HG03378 (cell line): Measurements from ENCODE around the gene DISP3.
"Not testable (repeated sequence)": the region's sequence is repeated elsewhere in the genome, so short reads cannot be mapped to it uniquely, and the experiment has no call there.

Experiments
- ATAC-seq: cut with Tn5 transposase; IDR thresholded peaks from one replicate; pipeline ENCODE4 v1.9.1; 2021; ENCODE audit warnings: mild to moderate bottlenecking, moderate library complexity; ENCODE audit not compliant: unreplicated experiment

Gene DISP3

DNA sequence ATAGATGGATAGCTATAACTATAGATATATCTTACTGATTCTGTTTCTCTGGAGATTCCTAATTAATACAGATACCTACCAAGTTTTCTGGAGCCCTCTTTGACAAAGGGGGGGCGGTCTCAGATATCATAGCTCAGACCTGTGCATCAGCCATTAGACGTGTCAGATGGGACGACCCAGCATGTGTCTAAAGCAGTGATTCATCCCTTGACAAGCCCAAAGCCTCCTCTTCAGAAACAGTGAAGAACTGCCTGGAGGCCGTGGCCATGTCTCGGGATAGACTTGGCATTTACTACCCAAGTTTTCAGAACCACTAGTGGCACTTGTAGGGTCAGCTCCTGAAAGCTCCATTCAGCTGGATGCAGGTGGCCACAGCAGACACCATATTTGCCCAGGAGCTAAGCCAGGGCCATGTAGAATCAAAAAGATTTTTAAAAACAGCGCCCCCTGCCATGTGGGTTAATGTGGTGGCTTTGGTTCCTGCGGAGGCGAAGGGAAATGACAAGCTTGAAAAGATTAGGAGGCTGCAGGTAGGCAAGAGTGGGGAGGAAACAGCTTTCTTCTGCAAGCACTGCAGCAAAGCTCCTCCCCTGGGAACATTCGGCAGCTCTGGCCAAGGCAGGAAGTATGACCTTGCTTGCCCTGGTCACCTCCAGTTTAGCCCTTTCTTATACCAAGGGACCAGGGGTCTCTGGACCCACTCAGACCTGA lies 93.1 kb downstream of the DISP3 start:
- ATAC-seq, result no peak

DNA sequence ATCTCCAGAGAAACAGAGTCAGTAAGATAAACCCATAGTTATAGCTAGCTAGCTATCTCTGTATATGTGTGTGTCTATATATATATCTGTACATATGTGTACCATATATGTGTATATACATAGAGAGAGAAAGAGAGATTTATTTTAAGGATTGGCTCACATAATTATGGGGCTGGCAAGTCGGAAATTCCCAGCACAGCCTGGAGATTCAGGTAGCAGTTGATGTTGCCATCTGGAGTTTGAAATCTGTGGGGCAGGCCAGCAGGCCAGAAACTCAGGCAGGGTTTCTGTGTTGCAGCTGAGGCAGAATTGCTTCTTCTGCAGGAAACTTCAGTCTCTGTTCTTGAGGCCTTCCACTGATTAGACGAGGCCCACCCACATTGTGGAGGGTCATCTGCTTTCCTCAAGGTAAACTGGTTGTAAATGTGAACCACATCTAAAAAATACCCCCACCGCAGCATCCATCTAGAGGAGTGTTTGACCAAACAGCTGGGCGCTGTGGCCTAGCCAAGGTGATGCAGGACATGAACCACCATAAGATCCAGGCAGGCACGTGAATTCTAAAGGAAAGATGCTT lies 94.2 kb downstream of the DISP3 start:
- ATAC-seq, result no peak

DNA sequence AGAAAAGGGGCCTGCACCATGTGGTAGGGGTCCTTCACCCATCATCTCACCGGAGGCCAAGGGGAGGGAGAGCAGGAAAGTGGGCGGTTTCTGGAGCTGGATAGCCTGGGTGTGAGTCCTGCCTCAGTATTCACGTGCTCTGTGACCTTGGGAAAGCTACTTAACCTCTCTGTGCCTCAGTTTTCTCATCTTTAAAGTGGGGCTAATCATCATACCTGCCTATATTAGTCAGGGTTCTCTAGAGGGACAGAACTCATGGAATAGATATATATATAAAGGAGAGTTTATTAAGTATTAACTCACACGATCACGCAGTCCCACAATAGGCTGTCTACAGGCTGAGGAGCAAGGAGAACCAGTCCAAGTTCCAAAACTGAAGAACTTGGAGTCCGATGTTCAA lies 96.6 kb downstream of the DISP3 start:
- ATAC-seq, result no peak

DNA sequence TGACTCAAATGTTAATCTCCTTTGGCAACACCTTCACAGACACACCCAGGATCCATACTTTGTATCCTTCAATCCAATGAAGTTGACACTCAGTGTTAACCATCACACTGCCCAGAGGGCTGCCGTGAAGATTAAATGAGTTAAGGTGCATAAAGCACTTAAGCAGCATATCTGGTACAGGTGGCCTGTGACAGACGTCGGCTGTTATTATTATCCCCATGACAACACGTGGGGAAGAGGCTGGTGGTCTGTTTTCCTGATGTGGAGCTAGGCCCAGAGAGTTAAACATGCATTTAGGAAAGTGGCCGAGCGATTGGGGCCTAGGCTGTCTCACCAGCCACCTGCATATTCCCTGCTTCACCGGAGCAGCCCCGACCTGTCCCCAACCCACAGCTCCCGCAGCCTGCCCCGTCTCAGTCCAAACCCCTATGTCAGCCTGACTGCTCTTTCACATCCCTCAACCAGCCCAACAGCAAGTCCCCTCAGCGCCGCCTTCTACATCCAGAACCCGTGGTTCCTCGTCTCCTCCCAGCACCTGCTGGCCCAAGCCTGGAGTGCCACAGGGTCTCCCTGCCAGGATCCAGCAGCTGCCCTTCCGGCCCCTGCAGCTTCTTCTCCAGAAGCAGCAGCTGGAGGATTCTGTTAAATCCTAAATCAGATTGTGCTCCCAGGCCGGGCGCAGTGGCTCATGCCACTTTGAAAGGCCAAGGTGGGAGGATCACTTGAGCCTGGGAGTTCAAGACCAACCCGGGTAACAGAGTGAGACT lies 97.3 kb downstream of the DISP3 start:
- ATAC-seq, result no peak

GRCh38 chr1:11578004-11578403 lies 99.0 kb downstream of the DISP3 start:
- ATAC-seq, result no peak

GRCh38 chr1:11579506-11579905 lies 100.6 kb downstream of the DISP3 start:
- ATAC-seq, result no peak

- not testable (repeated sequence) for ATAC-seq
These were observed 101.1 kb downstream of the DISP3 start for GRCh38 chr1:11580049-11580448.

DNA sequence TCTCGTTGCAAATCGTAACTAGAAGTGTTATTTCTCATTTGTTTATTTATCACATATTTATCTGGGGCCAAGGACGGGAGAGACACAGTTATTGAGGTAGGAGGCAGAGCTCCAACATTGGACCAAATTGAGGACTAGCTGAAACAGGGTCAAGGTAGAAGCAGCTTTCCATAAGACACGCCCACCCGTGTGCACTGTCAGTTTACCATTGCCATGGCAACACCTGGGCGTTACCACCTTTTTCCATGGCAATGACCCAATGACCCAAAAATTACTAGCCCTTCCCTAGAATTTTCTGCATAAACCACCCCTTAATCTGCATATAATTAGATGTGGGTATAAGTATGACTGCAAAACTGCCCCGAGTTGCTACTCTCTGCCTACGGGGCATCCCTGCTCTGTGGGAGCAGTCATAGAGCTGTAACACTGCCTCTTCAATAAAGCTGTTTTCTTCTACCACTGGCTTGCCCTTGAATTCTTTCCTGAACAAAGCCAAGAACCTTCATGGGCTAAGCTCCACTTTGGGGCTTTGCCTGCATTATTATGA lies 102.6 kb downstream of the DISP3 start:
- no peak for ATAC-seq

GRCh38 chr1:11585389-11585788 lies 106.4 kb downstream of the DISP3 start:
- ATAC-seq, result no peak
